T-helper 2 cell treated with Interferon-gamma antibody and Interleukin-4, amounts not matched to agents 100 ng/mL and 5 ng/mL, for 36 hours (primary cell): ENCODE results near the gene ALOX5. TPM values are rescaled to one million over a fixed set of nuclear protein-coding genes. Genes with fewer than 3 reads are reported as not detected.

ENCODE experiments used
- intact Hi-C: fragments of 100-400 bp; cut with micrococcal nuclease; formaldehyde crosslinking; loops from one replicate; pipeline ENCODE4 v1.15.1; 2023
- total RNA-seq: library from RNA; stranded (reverse); gene quantifications from 2 replicates; pipeline ENCODE4 v1.2.3, GENCODE V29; 2022

Gene ALOX5
- total RNA-seq, 1 donor from 2014 or later = 2.4 TPM

DNA sequence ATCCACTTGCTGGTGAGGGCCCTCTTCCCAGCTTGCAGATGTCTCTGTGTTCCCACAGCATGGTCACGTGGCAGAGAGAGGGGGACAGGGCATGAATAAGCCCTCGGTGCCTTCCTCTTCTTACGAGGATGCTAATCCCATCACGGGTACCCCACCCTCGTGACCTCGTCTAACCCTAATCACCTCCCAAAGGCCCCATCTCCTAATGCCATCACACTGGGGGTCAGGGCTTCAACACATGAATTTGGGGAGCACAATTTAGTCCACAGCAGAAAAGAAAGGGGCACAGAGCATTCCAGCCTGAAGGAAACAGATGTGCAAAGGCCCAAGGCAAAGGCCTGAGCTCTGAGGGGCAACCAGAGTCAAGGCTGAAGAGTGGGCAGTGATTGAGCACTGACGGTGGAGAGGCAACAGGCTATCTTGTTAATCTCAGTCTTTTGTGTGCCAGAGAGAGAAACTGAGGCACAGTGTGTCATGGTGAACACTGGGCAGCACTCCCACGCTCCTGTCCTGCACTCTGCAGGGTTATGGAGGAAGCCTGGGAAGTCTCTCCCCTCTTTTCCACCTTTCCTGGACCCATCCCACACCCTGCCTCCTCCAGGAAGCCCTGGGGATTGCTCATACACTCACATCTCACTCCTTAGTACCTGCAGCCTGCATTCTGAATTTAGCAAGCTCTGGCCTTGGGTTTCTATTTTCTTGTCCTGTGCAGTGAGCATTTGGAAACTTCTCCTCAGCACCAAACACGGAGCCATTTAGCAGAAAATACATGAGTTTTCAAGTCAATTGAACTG is 49.0 kb downstream of the ALOX5 start:
- intact Hi-C loops = loop anchor here (10.0 kb wide), 1 partner anchor 418 kb away; the partner anchor contains the start of gene ZNF22

DNA sequence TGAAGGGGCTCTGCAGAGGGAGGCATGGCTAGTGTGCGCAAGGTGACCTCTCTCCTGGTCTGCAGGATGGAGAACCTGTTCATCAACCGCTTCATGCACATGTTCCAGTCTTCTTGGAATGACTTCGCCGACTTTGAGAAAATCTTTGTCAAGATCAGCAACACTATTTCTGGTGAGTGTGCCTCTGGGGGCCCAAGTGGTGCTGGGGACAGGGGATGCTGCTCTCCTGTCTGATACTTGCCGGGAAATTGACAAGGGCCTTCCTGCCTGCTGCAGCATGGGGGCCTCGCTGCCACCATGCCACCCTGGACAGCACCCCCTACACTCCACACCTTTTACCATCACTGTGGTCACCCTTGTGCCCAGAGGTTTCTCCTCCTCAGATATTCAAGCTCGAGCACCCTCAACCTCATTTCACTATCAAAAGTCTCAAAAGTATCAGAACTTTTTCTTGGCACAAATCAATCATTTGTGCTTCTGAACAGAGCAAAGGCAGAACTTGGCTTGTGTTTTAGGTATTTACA is 50.0 kb downstream of the ALOX5 start:
- intact Hi-C loops = loop anchor here (10.0 kb wide), 1 partner anchor 419 kb away; the partner anchor contains the start of gene ZNF22

DNA sequence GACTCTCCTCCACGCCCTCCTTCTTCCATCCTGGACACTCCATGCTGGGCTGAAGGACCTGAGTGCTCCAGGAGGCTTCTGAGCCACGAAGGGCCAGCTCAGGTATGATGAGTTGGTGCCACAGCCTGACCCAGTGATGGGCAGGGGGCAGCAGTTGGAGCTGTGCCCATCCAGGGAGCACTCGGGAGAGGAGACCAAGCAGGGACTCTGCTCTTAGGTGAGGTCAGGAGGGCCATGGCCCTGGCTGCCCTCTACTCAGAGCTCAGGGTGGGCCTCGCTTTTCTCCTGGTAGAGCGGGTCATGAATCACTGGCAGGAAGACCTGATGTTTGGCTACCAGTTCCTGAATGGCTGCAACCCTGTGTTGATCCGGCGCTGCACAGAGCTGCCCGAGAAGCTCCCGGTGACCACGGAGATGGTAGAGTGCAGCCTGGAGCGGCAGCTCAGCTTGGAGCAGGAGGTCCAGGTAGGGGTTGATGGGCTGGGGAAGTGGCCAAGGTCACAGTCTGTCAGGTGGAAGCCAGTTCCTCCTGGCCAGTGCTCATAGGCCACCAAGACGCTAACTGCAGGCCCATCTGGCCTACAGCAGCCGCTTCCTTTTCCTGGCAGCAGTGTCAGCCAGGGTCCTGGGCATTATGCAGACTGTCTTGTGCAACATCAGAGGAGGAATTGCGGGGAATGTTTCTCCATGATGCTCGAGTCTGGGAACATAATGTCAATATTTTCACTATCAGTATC is 50.8 kb downstream of the ALOX5 start:
- intact Hi-C loops = loop anchor here (10.0 kb wide), 1 partner anchor 420 kb away; the partner anchor contains the start of gene ZNF22

DNA sequence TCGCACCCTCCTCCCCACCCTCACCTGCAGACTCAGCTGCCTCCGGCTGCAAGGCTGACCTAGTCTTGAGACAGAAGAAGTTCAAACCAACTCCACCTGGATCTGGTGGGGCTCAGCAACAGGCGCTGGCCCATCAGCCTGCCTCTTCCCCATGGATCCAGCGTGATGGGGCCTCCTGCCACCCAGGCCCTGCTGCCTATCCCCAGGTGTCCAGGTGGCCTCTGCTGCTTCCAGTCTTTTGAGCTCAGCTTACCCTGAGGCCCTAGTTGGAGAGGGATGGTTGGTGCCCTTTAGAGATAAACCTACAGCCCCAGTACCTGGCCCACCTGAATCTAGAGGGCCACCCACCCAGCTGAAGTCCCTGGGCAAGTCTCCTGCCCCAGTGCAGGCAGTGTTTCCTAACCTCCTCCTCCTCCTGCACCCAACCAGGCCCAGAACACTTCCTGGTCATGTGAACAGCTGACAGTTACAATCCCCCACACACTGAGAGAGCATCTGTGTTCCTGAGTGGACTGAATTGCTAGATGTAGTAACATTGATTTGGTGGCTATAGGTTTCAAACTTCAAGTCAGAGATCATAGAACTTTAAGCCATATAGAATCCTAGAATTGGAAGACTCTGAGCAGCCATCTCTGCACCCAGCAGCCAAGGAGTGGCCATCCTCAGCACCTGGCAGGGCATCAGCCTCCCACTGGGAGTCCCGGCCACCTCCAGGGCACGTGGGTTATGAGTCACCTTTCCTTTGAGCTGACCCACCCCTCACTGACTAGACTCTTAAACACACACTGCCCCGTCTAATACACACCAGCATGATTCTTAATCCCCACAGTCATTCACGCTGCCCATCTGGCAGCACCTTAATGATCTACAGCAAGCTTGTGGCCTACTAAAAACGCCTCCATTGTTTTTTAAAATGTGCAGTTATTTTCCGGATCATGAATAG is 51.9 kb downstream of the ALOX5 start:
- intact Hi-C loops = loop anchor here (10.0 kb wide), 1 partner anchor 421 kb away; the partner anchor contains the start of gene ZNF22

DNA sequence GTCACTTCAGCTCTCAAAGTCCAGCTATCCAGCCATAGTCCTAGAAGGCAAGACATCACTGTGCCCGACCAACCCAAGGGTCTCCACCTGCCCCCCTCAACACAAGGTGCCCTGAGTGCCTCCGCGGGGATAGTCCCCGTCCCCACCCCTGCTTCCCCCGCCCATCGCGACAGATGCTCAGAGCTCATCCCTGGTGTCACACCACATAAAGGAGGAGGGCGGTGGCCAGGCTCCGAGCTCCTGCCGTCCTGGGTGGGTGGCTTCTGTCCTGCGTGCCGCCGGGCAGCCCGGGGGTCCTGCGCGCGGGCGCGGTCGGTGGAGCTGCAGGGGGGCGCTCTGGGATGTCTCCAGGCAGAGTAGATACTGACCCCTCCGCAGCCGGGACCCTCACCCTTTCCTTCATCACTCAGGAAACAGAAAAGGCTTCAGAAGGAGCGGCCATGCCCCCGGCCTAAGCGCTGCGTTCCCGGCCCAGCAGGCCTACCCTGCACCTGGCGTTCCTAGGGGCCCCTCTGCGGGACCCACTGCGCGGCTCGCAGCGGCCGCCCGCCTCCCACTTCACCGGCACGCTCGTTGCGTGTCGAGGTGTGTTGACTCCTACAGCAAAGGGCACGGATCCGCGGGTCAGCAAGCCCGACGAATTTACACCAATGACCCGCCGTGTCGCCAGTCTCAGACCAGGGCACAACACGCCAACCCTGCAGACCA is 53.4 kb downstream of the ALOX5 start:
- intact Hi-C loops = loop anchor here (10.0 kb wide), 1 partner anchor 423 kb away; the partner anchor contains the start of gene ZNF22

DNA sequence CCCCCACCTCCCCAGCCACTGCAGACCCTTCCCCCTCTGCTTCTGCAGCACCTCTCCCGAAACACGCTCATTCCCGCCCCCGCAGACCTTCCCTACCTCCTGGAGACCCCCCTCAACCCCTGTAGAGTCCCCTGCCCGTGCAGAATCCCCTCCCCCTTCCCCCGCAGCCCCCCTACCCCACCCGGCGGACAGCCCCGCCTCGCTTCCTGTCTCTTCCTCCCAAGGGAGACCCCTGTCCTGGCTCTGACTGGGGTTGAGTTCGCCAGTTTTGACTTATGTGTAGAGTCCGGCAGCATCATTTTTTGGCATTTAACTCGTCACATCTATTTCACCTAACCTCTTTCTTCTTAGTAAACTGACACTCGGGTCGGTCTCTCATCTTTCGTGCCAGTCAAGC is 54.0 kb downstream of the ALOX5 start:
- intact Hi-C loops = loop anchor here (10.0 kb wide), 1 partner anchor 423 kb away; the partner anchor contains the start of gene ZNF22

DNA sequence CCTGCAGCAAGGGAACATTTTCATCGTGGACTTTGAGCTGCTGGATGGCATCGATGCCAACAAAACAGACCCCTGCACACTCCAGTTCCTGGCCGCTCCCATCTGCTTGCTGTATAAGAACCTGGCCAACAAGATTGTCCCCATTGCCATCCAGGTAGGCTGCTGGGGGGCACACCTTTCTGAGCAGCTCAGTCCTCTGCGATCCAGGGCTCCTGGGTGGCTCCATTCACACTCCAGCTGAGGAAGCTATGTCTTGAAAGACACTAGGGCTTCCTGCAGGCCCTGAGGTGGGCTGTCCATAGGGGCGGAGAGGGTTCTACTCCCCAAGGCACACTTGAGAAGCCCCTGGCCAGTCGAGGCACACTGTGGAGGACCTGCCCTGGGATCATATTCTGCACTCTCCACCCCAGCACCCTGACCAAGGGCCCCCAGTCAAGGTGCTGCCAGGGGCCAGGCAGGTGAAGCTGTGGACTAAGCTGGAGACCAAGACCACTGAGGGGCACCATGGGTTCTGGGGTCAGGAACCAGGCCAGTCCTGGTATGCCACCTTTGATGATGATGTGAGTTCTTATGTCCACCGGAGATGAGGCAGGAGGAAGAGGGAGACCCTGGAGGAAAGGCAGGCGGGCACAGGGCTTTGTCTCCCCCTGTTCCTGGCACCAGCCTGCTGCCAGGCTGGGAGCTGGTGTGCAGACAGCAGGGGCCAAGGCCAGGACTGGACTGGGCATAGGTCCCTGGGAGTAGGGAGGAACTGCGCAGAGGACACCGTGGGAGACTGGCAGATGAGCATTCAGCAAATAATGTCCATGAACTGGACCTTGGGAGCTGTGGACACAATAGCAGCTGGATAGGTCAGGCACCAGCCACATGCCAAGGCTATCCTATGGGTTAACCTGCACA is 54.8 kb downstream of the ALOX5 start:
- intact Hi-C loops = loop anchor here (10.0 kb wide), 1 partner anchor 424 kb away; the partner anchor contains the start of gene ZNF22

DNA sequence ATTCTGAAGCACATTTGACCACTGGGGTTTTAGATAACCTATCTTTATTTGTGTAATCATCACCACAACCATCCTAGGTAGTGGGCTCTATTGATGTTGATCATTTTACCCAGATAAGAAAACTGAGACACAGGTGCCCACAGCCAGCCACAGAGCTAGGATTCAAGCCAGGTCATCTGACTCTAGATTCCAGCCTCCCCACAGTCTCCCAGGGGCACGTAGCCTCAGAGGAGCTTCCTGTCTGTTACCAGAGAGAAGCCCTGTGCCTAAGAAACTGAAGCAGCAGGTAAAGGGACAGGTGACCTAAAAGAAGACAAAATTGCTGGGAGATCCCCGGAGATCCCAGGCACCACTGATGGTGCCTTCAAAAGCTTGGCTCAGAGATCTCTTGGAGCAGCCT is 55.8 kb downstream of the ALOX5 start:
- intact Hi-C loops = loop anchor here (10.0 kb wide), 1 partner anchor 425 kb away; the partner anchor contains the start of gene ZNF22

DNA sequence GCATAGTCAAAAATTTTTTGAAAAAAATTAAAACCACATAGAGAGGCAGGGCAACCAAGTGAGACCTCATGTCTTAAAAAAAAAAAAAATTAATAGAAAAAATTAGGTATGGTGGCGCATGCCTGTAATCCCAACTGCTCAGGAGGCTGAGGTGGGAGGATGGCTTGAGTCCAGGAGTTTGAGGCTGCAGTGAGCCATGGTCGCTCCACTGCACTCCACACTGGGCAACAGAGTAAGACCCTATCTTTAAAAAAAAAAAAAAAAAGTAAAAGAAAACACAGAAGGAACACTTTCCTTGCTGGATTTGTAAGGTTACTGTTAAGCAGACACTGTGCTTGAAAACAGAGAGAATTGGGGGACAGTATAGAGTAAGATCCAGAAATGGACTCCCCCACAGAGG is 58.1 kb downstream of the ALOX5 start:
- intact Hi-C loops = no loop called here

DNA sequence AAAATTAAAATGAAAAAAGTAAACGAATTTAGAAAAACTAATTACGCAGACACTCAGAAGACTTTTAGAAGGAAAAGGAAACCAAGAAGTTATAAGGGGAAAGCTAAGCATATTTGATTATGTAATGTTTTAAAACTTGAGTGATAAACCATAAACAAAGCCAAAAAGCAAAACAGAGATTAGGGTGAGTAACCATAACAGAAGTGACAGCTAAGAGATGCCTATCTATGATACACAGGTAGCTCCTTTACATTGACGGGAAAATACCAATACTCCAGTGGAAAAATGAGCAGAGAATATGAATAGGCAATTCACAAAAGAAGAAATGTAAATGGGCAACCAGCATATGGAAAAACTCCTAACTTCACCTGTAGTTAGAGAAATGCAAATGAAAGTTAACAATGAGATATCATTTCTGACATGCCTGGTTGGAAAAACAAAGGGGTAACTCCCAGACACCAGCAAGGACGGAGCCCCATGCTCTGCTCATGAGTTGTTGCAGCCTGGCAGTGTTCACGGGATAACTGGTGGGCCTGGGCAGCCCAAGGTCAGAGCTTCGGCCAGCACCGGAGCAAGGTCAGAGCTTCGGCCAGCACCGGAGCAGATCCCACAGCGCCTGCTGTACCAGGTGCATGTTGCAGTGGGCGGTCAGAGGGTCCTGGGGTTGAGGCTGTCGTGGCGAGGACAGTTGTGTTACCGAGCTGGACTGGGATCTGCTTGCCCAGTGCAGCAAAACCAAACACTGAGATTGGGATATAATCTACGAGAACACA is 58.9 kb downstream of the ALOX5 start:
- intact Hi-C loops = no loop called here

DNA sequence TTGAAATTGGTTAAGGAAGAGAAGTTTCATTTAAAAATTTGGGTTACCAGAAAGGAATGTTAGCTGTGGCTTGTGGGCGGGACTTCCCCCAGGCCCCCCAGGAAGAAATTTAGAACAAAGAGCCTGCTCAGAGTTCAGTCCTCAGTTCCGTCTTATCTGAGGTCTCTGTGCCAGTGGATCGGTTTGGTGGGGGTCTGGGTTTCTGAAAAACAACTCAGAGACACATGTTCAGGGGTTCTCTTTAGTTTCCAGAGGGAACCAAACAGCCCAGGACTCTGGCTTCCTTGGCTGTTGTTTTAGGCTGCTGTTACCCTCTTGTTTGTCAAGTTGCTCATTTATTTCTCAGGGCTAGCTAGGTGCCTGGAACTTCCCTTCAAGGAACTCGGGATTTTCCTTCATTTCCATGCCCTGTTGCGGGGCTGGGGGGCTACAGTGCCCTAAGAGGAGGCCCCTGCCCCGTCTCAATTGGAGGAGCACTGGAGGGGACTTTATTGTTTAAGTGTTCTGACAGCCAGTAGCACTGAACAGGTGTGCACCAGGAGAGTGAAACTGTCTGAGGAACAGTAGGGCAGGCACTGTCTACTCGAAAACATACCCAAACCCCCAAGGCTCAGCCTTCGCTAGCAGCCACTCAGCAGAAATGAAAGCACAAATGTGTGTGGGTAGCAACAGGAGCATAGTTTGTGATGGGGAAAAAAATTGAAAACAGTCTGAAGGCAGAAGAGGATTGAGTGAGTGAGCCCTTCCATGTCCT is 59.9 kb downstream of the ALOX5 start:
- intact Hi-C loops = no loop called here

DNA sequence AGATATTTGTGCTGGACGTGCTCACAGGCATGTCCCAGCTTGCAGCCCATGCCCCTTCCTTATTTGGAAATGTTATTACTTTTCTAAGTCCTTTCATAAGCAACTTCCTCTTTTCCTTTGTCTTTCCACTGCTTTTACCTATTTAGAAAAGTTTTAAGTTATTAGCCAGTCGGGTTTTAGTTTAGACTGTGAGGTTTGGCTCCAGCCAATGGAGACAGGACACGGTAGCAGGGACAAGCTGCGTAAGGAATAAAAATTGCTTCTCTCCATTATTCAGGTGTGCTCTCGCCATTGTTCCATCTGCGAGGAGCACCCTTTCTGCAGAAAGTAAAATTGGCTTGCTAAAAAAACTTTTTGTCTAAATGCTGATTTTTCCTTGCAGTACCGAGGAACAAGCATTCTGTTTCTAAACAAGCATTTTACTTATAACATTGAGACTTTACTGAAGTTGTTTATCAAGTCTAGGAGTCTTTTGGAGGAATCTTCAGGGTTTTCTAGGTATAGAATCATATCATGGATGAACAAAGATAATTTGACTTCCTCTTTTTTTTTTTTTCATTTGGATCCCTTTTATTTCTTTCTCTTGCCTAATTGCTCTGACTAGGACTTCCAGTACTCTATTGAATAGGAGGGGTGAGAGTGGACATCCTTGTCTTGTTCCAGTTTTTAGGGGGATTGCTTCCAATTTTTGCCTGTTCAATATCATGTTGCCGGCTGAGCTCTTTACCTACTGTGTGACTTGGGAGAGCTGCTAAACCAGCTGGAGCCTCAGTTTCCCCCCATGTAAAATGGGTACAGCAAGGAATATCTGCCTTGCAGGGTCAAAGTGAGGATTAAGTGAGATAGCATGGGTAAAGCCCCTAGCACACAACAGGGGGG is 63.8 kb downstream of the ALOX5 start:
- intact Hi-C loops = no loop called here

DNA sequence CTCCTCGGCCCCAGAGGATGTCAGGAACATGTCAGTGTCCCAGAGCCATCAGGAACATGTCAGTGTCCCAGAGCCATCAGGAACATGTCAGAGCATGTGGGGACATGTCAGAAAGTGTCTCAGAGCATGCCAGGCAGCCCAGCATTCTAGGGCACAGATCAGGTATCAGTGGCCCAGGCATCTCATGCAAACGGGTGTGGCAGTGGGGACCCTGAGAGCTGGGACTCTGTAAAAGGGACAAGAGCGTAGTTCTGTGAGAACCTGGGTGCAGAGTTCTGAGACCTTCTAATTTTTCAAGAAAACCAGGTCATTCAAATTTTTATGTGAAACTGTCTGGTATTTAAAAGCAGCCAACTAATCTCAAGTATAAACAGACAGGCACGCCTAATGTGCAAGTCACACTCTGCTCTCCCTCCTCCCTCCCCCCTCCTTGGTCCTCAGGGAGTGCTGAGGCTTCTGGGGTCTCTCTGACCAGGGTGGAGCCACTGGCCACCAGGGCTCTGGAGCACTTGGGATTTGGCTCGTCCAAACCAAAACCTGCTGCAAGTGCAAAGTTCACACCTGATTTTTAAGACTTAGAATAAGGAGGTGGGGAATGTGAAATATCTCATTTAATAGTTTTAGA is 64.6 kb downstream of the ALOX5 start:
- intact Hi-C loops = no loop called here

DNA sequence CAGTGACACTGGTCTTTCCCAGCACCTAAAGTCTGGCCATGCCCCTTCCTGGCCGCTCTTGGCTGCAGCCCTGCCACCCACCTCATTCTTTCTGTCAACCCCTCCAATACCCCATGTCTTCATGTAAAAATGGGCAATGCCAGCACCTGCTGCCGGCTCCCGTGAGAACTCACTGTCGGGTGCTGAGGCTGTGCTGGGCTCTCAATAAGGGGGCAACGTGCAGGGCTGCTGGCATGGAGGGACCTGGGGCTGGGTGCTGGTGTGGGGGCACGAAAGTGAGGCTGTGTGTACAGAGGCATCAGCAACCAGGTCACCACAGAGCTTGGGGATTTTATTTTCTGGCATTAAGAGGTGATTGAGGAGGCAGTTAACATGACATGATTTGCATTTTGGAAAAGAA is 65.3 kb downstream of the ALOX5 start:
- intact Hi-C loops = no loop called here

DNA sequence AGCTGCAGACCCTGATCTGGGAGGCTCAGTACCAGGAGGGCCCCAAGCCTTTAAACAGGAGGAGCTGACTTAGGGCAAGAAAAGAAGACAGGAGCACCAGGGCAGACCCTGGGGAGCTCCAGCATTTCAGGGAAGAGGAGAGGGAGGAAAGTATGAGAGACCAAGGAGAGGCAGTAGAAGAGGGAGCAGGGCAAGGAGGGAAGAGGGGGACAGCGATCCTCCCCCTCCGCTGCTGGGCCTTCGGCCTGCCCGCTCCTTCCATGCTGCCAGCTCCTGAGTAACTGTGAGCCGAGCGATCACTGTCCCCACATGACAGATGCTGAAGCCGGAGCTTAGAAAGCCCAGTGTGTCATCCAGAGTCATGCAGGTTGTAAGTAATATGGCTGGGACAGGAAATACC is 65.9 kb downstream of the ALOX5 start:
- intact Hi-C loops = no loop called here

DNA sequence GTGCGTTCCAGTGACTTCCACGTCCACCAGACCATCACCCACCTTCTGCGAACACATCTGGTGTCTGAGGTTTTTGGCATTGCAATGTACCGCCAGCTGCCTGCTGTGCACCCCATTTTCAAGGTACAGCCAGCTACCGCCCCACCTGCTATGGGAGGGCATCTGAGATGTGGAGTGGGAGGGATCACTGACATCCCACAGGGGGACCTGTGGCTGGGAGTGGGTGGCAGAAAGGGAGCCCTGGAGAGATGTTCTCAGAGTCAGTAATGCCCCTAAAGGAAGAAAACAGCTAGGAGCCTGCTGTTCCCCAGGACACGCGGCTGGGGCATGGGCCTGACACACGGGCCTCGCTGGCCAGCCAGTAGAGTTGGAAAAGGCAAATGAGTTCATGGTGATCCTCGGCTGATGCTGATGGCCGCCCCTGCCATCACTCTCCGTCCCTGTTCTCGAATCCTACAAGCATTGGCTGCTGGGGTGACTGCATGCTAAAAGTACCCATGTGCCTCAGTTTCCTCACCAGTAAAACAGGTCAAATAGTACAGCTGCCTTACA is 66.6 kb downstream of the ALOX5 start:
- intact Hi-C loops = no loop called here
